Mesenteric fat pad (tissue), 1 donor: Measurements from ENCODE around the gene ARL6IP4. TPM values are rescaled to one million over a fixed set of nuclear protein-coding genes. Genes with fewer than 3 reads are reported as not detected.

Experiments
- DNase-seq: peaks from one replicate; pipeline ENCODE4 v3.0.0-alpha.2; 2020; ENCODE audit warnings: low spot score
- total RNA-seq: library from RNA; stranded (reverse); fragmentation: NEBNext Ultra II Directional; extraction: Animal tissue kit (Norgen Biotek cat#: 25700); gene quantifications from one replicate; pipeline ENCODE4 v1.2.1, GENCODE V29; 2021
- donor health status: DM: yes; HTN: yes; CAD: no.

Gene ARL6IP4
- total RNA-seq, 1 donor from 2014 or later = 132 TPM

GRCh38 chr12:122977655-122978392 is 2.7 kb upstream of the ARL6IP4 start:
- DNase-seq = no peak

GRCh38 chr12:122978507-122978955 is 1.9 kb upstream of the ARL6IP4 start:
- DNase-seq = no peak

GRCh38 chr12:122979001-122979907 is 1.2 kb upstream of the ARL6IP4 start:
- no peak for DNase-seq

- DNase-seq = no peak
Measured at GRCh38 chr12:122979908-122980182, 636 bp upstream of the ARL6IP4 start.

- no peak for DNase-seq
Measured at GRCh38 chr12:122981036-122981471, 573 bp downstream of the ARL6IP4 start.

- DNase-seq = no peak
Measured at GRCh38 chr12:122981587-122982476, 1.4 kb downstream of the ARL6IP4 start.

GRCh38 chr12:122982477-122982815 is 2.0 kb downstream of the ARL6IP4 start:
- DNase-seq = no peak

GRCh38 chr12:122982963-122983788 is 2.7 kb downstream of the ARL6IP4 start:
- DNase-seq = no peak

GRCh38 chr12:122983789-122984515 is 3.5 kb downstream of the ARL6IP4 start:
- no peak for DNase-seq

- no peak for DNase-seq
Measured at GRCh38 chr12:122984612-122985337, 4.3 kb downstream of the ARL6IP4 start.

- no peak for DNase-seq
Measured at GRCh38 chr12:122985338-122986257, 5.1 kb downstream of the ARL6IP4 start.

- no peak for DNase-seq
Measured at GRCh38 chr12:122986258-122986871, 5.9 kb downstream of the ARL6IP4 start.

- no peak for DNase-seq
Measured at GRCh38 chr12:122987086-122987951, 6.8 kb downstream of the ARL6IP4 start.

- DNase-seq = no peak
Measured at GRCh38 chr12:122988036-122988435, 7.6 kb downstream of the ARL6IP4 start.

- DNase-seq = no peak
Measured at GRCh38 chr12:122988612-122989212, 8.2 kb downstream of the ARL6IP4 start.

- DNase-seq = no peak
Measured at GRCh38 chr12:122989225-122989839, 8.9 kb downstream of the ARL6IP4 start.
